Smooth muscle cell of trachea (primary cell): Measurements from ENCODE around the gene ZNF331. TPM values are rescaled to one million over a fixed set of nuclear protein-coding genes. Genes with fewer than 3 reads are reported as not detected.

ENCODE experiments used
- total RNA-seq: library from RNA; depleted of rRNA; stranded (reverse); fragments of >200 nt; gene quantifications from 2 replicates; pipeline ENCODE4 v1.2.1, GENCODE V29; 2014

The ZNF331 gene
- total RNA-seq, result 13.5 and 13.7 TPM in 2 replicates

GRCh38 chr19:53537521-53538377, at the start of gene ZNF331:
Gene ZNF331, plus strand, starts transcription at chr19:53538145. Its CDS starts 31,232 bp downstream, at chr19:53569377.

Other genes with a start within 250 kb of the ZNF331 start
- gene ZNF845, start 204.4 kb upstream of the ZNF331 start, total RNA-seq, result 7.6 and 9.5 TPM in 2 replicates
- gene ZNF525, start 172.4 kb upstream of the ZNF331 start, total RNA-seq, result 5.6 and 8.4 TPM in 2 replicates
- gene ZNF765, start 143.0 kb upstream of the ZNF331 start, total RNA-seq, result 10.5 and 18.7 TPM in 2 replicates
- 11.6 and 13.4 TPM in 2 replicates for gene ZNF761, start 106.2 kb upstream of the ZNF331 start, total RNA-seq
- 3.1 and 3.5 TPM in 2 replicates for gene ZNF813, start 70.4 kb upstream of the ZNF331 start, total RNA-seq
- not detected in 2 replicates for gene DPRX, start 93.9 kb downstream of the ZNF331 start, total RNA-seq